Inferior parietal cortex (tissue), 1 donor: ENCODE data around the gene RBKS.

Experiments
- DNase-seq: peaks from one replicate; pipeline ENCODE4 v3.0.0-alpha.2; 2016; ENCODE audit errors: extremely low spot score

RBKS gene

GRCh38 chr2:27831279-27832050 lies 58.7 kb downstream of the RBKS start:
- no peak for DNase-seq

GRCh38 chr2:27830656-27831055 lies 59.5 kb downstream of the RBKS start:
- no peak for DNase-seq

GRCh38 chr2:27829791-27830190 lies 60.4 kb downstream of the RBKS start:
- no peak for DNase-seq

DNA sequence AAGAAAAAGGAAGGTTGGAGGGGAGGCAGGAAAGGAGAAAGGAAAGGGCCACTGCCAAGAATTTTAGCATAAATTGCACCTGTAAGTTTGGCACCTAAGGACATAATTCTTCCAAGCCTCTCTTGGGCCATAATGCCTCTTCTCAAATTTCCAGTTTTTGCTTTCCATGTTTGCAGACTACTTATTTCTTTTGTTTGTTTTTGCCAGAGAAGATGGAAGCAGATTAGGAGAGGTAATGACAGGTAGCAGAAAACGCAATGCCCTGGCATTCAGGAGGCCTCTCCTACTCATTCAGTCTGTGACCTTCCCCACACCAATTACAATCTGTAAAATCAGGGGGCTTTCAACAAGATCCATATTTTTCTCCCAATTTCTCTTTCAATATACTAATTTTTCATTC lies 61.9 kb downstream of the RBKS start:
- no peak for DNase-seq

GRCh38 chr2:27824401-27824800 lies 65.8 kb downstream of the RBKS start:
- no peak for DNase-seq

DNA sequence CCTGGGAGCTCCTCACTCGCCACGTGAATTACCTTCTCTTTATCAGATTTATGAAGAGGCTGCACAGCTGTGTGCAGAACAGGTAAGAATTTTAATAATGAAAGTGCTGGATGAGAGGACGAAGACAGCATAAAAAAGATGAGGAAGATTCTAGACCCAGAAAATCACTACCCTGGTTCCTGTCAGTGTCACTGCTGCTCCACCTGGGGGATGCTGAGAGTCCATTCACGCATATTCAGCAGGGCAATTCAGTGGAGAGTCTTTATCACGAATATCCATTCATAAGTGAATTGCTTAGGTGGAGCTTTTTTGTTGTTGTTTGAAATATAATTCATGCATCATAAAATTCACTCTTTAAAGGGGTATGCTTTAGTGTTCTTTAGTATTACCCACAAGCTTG lies 66.6 kb downstream of the RBKS start:
- peak; percentile 25 for DNase-seq

GRCh38 chr2:27823135-27823534 lies 67.1 kb downstream of the RBKS start:
- DNase-seq, result peak; percentile 38

- no peak for DNase-seq
Measured at GRCh38 chr2:27822049-27822448, 68.1 kb downstream of the RBKS start.

DNA sequence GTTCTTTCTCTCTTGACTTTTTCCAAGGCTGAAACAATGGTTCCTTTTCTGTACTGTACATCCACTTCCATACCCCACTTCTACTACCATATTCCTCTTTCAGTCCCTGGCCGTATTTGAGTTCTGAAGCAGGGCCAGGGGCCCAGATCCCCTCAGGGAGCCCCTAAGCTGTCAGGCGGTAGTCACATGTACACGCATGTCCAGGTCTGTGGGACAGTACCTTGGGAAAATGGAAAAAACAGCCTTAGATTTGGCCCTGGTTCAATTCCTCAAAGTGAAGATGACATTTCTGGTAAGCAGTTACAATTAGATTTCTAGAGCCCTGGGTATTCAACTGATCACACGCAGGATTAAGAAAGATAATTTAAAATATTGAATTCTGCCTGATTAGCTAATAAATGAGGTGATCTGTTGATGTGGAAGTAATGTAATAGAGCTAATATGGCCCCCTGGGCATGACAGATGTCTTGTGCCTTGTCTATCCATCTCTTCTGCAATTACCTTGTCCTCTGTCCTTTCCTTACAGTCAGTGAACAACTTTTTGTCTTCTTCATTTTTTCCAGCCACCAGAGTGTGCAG lies 74.2 kb downstream of the RBKS start:
- DNase-seq, result no peak

GRCh38 chr2:27814758-27815157 lies 75.4 kb downstream of the RBKS start:
- no peak for DNase-seq

DNA sequence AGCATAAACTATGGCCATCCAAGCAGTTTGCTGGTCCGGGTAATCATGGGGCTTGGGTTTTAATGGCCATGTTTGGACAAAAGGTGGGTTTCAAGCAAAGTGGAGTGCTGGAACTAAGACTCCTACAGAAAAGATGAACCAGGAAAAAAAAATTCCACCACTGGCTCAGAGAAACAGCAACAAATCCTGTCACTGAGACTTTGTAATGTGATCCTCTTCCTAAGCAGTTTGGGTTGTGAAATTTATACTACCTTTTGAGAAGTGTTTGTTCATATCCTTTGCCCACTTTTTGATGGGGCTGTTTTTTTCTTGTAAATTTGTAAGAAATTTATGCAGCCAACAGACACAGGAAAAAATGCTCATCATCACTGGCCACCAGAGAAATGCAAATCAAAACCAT lies 78.4 kb downstream of the RBKS start:
- no peak for DNase-seq

DNA sequence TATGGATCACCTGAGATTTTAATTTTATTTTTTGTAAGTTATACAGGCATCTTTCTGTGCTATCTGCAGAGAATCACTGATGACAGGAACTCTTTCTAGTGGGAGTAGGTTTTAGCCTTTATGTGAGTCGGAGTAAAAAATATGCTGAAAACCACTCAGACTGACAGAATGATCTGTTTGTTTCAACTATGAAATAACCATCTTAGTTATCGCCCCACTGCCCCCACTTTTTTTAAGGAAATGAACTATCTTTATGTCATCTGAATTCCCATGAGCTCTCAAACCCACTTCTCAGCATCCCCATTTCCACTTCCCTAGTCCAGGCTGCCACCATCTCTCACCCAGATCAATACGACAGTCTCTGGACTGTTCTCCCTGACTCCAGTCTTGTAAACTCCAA lies 79.7 kb downstream of the RBKS start:
- no peak for DNase-seq

- DNase-seq, result peak; percentile 49
Measured at GRCh38 chr2:27809761-27810241, 80.4 kb downstream of the RBKS start.

- no peak for DNase-seq
Measured at GRCh38 chr2:27808984-27809383, 81.2 kb downstream of the RBKS start.

DNA sequence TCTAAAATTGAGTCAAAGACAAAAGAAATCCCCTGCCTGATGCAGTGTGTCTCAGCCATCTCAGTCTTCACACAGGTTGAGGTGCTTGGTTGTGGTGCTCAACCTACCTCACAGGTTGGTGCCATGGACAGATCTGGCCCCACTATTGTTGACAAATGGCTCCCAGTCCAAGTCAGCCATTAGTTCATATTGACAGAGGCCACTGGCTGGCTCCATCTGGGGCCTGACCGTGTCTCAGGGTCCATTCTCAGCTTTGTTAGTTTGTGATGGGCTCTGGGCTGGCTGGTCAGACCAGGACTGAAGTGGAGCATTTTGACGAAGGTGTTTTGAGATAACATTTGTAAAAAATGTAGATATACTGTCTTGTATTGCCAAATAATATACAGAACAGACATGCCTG lies 81.8 kb downstream of the RBKS start:
- no peak for DNase-seq

DNA sequence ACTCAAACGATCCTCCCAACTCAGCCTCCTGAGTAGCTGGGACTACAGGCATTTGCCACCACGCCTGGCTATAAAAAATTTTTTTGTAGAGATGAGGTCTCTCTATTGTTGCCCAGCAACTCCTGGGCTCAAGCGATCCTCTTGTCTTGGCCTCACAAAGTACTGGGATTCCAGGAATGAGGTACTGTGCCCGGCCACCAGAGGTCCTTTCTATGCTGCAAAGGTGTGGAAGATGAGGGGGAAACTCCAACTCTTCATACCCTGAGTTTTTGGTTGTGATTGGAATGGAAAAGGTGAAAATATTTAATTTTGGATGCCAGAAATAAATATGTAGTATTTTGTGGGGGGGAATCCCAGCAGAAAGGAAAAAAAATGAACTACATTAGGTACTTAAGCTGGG lies 82.7 kb downstream of the RBKS start:
- no peak for DNase-seq

GRCh38 chr2:27806311-27807059 lies 83.7 kb downstream of the RBKS start:
- no peak for DNase-seq

DNA sequence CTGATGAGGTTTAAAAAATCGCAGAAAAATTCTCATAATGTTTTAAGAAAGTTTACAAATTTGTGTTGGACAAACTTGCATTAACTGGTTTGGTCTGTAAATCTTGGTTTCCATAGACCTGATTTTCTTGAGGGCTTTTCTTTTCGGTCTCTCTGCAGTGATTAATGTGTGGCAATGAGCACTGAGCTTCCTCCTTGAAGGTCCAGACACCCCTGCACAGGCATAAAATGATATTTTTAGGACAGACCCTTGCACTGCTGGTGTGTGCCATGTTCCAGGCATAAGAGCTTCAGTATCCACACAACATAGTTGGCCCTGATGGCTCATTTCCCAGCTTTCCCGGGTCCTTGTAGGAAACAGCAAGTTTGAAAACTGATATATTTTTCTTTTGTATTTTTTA lies 85.0 kb downstream of the RBKS start:
- no peak for DNase-seq

GRCh38 chr2:27804146-27804545 lies 86.0 kb downstream of the RBKS start:
- DNase-seq, result no peak

DNA sequence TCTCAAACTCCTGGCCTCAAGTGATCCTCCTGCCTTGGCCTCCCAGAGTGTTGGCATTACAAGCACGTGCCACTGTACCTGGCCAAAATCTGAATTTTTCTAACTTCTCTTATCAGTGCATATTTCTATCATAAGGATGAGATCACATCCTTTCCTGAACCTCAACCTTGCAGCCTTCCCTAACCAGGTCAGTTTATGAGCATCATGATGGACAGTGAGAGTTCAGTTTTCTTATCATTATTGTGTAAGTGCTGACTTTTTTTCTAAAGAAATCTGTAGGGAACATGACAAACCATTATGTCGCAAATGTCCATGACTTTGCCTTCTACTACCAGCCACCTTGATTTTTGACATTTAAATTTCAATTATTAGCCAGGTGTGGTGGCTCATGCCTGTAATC lies 87.1 kb downstream of the RBKS start:
- no peak for DNase-seq

DNA sequence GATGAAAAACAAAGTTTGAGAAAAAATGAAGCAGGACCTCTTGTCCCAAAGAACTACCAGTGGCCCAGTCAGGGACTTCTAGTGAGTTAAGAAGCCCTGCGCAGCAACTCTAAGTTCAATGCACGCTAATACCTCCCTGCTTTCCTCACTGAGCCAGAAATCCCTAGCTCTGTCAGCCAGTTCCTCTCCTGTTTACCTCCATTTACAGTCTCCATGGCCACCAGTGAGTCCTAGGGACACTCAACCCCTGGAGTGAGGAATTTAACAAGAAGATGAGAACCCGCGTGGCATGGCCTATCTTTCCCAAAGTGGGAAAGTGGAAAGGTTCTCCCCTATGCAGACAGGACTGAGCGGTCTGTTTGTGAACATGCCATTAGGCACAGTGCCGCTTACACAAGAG lies 87.6 kb downstream of the RBKS start:
- DNase-seq, result no peak

DNA sequence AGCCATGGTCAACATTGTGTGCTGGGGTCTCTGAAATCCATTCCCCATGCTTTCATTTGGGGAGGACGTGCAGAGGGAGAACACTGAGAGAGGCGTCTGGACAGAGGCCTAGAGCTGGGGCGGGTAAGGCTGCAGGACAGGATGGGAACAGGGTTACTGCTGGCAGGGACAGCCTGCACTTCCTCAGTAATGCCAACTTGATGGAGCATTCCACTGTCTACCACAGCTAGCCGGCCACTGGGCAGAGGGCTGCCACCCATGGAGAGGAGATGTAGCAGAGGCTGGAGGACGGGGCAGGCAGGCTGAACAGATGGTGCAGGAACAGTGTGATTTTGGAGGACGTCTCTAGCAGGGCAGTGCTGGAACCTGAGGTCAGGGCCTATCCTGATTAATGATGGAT lies 89.3 kb downstream of the RBKS start:
- no peak for DNase-seq

GRCh38 chr2:27799646-27800010 lies 90.6 kb downstream of the RBKS start:
- no peak for DNase-seq
